Activated CD4-positive, CD25-positive, alpha-beta regulatory T cell treated with anti-CD3 and anti-CD28 coated beads, Interleukin-2, amount 50 U/mL, for 24 hours (primary cell): ENCODE data around the gene RELL2.

Source experiments
- ATAC-seq, 2 donors: fragments of 150-1000 bp; cut with Tn5 transposase; one replicate each; pipeline ENCODE4 v1.10.0; 2021; ENCODE audit warnings: mild to moderate bottlenecking in 1 of 2, moderate library complexity in 1 of 2

The RELL2 gene

GRCh38 chr5:141623186-141623585 lies 13.6 kb upstream of the RELL2 start:
- ATAC-seq, result peak in 1 of 2 donors; percentile 13

- ATAC-seq, result no peak
Measured at GRCh38 chr5:141623611-141624010, 13.2 kb upstream of the RELL2 start.

- ATAC-seq, result no peak
Measured at GRCh38 chr5:141628175-141628788, 8.5 kb upstream of the RELL2 start.

GRCh38 chr5:141630570-141631140 lies 6.1 kb upstream of the RELL2 start:
- no peak for ATAC-seq

GRCh38 chr5:141632650-141633049 lies 4.1 kb upstream of the RELL2 start:
- ATAC-seq, result no peak

GRCh38 chr5:141633871-141634561 lies 2.8 kb upstream of the RELL2 start:
- peak in 1 of 2 donors; percentile 10 for ATAC-seq

- no peak for ATAC-seq
Measured at GRCh38 chr5:141634720-141635119, 2.1 kb upstream of the RELL2 start.

- ATAC-seq, result no peak
Measured at GRCh38 chr5:141635646-141636045, 1.2 kb upstream of the RELL2 start.

- ATAC-seq, result no peak
Measured at GRCh38 chr5:141636106-141636412, 738 bp upstream of the RELL2 start.

GRCh38 chr5:141637123-141637766 lies 448 bp downstream of the RELL2 start:
- ATAC-seq, result peak; percentile 62 to 66

GRCh38 chr5:141637767-141638419 lies 1.1 kb downstream of the RELL2 start:
- peak; percentile 17 to 22 for ATAC-seq

GRCh38 chr5:141638771-141639170 lies 2.0 kb downstream of the RELL2 start:
- no peak for ATAC-seq

- ATAC-seq, result no peak
Measured at GRCh38 chr5:141639357-141640050, 2.7 kb downstream of the RELL2 start.

- no peak for ATAC-seq
Measured at GRCh38 chr5:141640051-141640415, 3.2 kb downstream of the RELL2 start.

- no peak for ATAC-seq
Measured at GRCh38 chr5:141640698-141641097, 3.9 kb downstream of the RELL2 start.

- peak; percentile 61 to 75 for ATAC-seq
Measured at GRCh38 chr5:141641634-141642267, 5.0 kb downstream of the RELL2 start.

- no peak for ATAC-seq
Measured at GRCh38 chr5:141646026-141646425, 9.2 kb downstream of the RELL2 start.

- no peak for ATAC-seq
Measured at GRCh38 chr5:141647242-141647641, 10.4 kb downstream of the RELL2 start.

GRCh38 chr5:141647851-141648250 lies 11.1 kb downstream of the RELL2 start:
- no peak for ATAC-seq

GRCh38 chr5:141649056-141649688 lies 12.4 kb downstream of the RELL2 start:
- ATAC-seq, result no peak

- ATAC-seq, result no peak
Measured at GRCh38 chr5:141649972-141650371, 13.2 kb downstream of the RELL2 start.
